Thyroid gland (tissue), 4 donors: ENCODE measurements around the gene IL37. TPM values are rescaled to one million over a fixed set of nuclear protein-coding genes. Genes with fewer than 3 reads are reported as not detected.

Experiments used
- DNase-seq, 2 donors: peaks; one replicate each; pipeline ENCODE4 v3.0.0-alpha.2; 2019
- H3K27ac ChIP-seq, 3 donors: fragments of 200-600 bp; sonication (generic); 1 replicate in 2 of 3; 2 replicates in 1 of 3; pipeline ENCODE4 v1.5.1; 2016 to 2019; ENCODE audit warnings: mild to moderate bottlenecking in 1 of 3, moderate library complexity in 1 of 3
- H3K27me3 ChIP-seq: fragments of 200-600 bp; sonication (generic); one replicate; pipeline ENCODE4 v1.5.1; 2019
- H3K36me3 ChIP-seq, 2 donors: fragments of 200-600 bp; sonication (generic); one replicate each; pipeline ENCODE4 v1.5.1; 2016 to 2019
- H3K4me1 ChIP-seq, 2 donors: fragments of 200-600 bp; sonication (generic); one replicate each; pipeline ENCODE4 v1.5.1; 2017 to 2019
- H3K4me3 ChIP-seq, 3 donors: fragments of 200-600 bp; sonication (generic); replicated peaks in 1 of 3; 1 replicate in 2 of 3; 2 replicates in 1 of 3; pipeline ENCODE4 v1.5.1; 2016; ENCODE audit warnings: mild to moderate bottlenecking in 1 of 3
- H3K9me3 ChIP-seq: fragments of 200-600 bp; sonication (generic); one replicate; pipeline ENCODE4 v1.5.1; 2017
- CTCF ChIP-seq, 6 experiments: fragments of 200-600 bp in 3 of 6; fragments of 450-650 bp in 3 of 6; sonication (generic) in 3 of 6; IDR thresholded peaks; one replicate each; pipeline ENCODE4 v1.5.1; 2016 to 2019; ENCODE audit warnings: antibody characterized with exemption in 6 of 6, mild to moderate bottlenecking in 2 of 6, inconsistent platforms in 1 of 6, moderate library complexity in 1 of 6
- POLR2A ChIP-seq, 2 donors: fragments of 450-650 bp; IDR thresholded peaks; one replicate each; pipeline ENCODE4 v1.6.1; 2017; ENCODE audit warnings: antibody characterized with exemption in 2 of 2, mild to moderate bottlenecking in 2 of 2, moderate library complexity in 1 of 2
- WGBS, 2 donors: methylation state at CpG; one replicate each; pipeline ENCODE4 v1.1.5; 2017; 5-methylcytosine and 5-hydroxymethylcytosine counted together
- intact Hi-C: fragments of 100-400 bp; cut with DNase I; formaldehyde crosslinking; loops from one replicate; pipeline ENCODE4 v1.15.1; 2023
- total RNA-seq, 4 donors: library from RNA; depleted of rRNA; stranded (reverse); fragments of >200 nt; gene quantifications; one replicate each; pipeline ENCODE4 v1.2.3, GENCODE V29; 2016

Gene IL37
- total RNA-seq, 4 donors from 2014 or later, result not detected

DNA sequence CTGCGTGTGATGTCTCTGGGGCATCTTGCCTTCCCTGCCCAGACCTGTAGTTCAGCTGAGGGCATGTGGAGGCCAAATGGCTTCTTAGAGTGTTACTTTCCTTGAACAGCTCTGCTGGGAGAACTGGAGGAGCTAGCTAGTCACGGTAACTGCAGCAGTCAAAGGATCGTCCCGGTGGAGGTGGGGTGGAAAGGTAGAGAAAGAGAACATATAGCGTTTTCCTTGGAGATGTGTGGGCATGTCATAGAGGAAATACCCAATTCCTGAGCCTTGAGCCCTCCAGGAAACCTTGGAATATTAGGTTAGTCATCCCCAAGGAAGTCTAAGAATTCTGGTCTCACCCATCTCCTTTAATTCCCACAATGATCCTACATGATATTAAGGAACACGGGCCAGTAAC, 33.5 kb upstream of the IL37 start:
- no peaks in the 10 kb centered on the region for H3K36me3 ChIP-seq
- no peaks in the 10 kb centered on the region for H3K27me3 ChIP-seq
- no peaks in the 10 kb centered on the region for H3K9me3 ChIP-seq
- WGBS, 2 donors, result 94 to 96% methylated on average over 6 of the region's 6 CpGs
- intact Hi-C loops, result no loop called here
- H3K4me3 ChIP-seq, result no peak overlapping the region
- no peaks in the 10 kb centered on the region for H3K4me1 ChIP-seq
- TF ChIP-seq POLR2A (IDR thresholded peaks at IDR 0.05) (no peak), CTCF (IDR thresholded peaks at IDR 0.05) (no peak)
- DNase-seq, result no peak
- no peak overlapping the region for H3K27ac ChIP-seq

DNA sequence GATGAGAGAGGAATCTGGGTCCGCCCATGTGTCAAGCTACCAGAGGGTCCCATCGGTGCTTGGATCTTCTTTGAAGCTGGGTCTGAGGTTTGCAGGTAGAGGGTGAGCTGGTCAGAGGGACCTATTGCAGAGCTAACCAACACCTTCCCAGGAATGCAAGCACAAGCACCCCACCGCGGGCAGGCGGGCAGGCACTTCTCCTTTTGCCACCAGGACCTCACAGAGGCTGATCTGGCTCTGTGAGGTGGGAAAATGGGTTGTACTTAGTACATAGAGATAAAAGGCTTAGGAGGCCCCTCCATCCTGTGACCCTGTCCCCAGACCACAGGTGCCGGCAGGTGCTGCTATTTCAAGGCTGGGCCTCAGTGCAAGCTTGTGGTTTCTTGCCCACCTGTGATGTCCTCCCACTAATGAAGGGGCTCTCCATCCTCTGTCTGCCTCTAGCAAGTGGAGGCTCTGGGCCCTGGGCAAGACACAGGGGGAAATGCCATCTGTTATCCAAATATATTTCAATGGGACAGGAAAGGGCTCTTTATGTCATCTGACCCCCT, 31.4 kb upstream of the IL37 start:
- Histone ChIP-seq H3K27ac (no peak overlapping the region), H3K4me3 (no peak overlapping the region), H3K27me3 (no peaks in the 10 kb centered on the region), H3K4me1 (no peaks in the 10 kb centered on the region), H3K9me3 (no peaks in the 10 kb centered on the region), H3K36me3 (no peaks in the 10 kb centered on the region)
- TF ChIP-seq CTCF (IDR thresholded peaks at IDR 0.05) (no peak), POLR2A (IDR thresholded peaks at IDR 0.05) (no peak)
- no peak for DNase-seq
- intact Hi-C loops, result no loop called here
- 88 to 94% methylated on average over 3 to 6 of the region's 6 CpGs for WGBS, 2 donors

DNA sequence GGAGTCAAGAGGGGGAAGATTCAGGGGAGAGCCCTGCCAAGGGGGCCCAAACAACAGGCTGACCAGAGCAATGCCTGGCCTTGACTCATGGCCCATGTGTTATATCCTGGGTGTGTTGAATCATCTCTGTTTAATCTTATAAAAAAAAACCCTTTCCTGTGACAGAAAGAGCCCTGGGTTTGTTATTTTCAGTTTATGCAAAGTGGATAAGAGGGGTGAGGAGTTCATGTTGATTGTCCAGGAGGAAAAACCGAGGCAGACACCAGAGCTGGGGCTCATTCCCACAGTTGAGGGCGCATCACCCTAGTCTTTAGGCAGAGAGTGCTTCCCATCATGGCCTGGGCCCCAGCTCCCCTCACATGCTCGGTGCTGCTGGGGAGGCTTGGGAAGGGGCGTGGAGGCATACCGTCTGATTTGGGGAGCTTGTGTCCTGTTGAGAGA, 30.9 kb upstream of the IL37 start:
- intact Hi-C loops, result no loop called here
- H3K36me3 ChIP-seq, result no peaks in the 10 kb centered on the region
- 88 to 92% methylated on average over 5 of the region's 5 CpGs for WGBS, 2 donors

DNA sequence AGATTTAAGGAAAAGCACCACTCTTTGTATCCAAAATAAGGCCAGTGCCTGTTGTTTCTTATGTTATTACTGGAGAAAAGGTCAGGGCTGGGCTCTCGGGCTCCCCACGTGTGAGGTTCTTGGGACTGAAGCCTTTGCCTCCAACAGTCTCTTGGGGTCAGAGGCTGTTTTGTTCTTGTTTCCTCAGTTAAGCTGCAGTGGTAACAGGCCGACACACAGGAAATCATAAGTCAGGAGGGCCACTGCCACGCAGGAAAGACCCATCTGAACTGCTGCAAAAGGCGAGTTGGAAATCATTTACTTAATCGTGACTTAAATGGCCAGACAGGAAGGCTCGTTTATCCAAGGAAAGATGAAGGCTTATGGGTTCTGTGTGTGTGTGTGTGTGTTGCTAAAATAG, 30.3 kb upstream of the IL37 start:
- H3K4me3 ChIP-seq, result no peak overlapping the region
- H3K36me3 ChIP-seq, result no peaks in the 10 kb centered on the region
- H3K4me1 ChIP-seq, result no peaks in the 10 kb centered on the region
- no peaks in the 10 kb centered on the region for H3K9me3 ChIP-seq
- H3K27ac ChIP-seq, result no peak overlapping the region
- DNase-seq, result no peak
- intact Hi-C loops, result no loop called here
- TF ChIP-seq POLR2A (IDR thresholded peaks at IDR 0.05), result no peak
- no peak for TF ChIP-seq CTCF (IDR thresholded peaks at IDR 0.05)
- WGBS, 2 donors, result 67 to 74% methylated on average over 7 of the region's 7 CpGs
- H3K27me3 ChIP-seq, result no peaks in the 10 kb centered on the region

More for the DNA sequence above, 30.9 kb upstream of the IL37 start:
- H3K27ac ChIP-seq, result no peak overlapping the region
- TF ChIP-seq CTCF (IDR thresholded peaks at IDR 0.05) (no peak), POLR2A (IDR thresholded peaks at IDR 0.05) (no peak)
- DNase-seq, result no peak
- H3K9me3 ChIP-seq, result no peaks in the 10 kb centered on the region
- H3K4me3 ChIP-seq, result no peak overlapping the region
- H3K27me3 ChIP-seq, result no peaks in the 10 kb centered on the region
- no peaks in the 10 kb centered on the region for H3K4me1 ChIP-seq

GRCh38 chr2:112881217-112881985, 29.6 kb upstream of the IL37 start:
- H3K4me1 ChIP-seq, result no peaks in the 10 kb centered on the region
- DNase-seq, result no peak
- intact Hi-C loops, result no loop called here
- H3K9me3 ChIP-seq, result no peaks in the 10 kb centered on the region
- H3K36me3 ChIP-seq, result no peaks in the 10 kb centered on the region
- H3K4me3 ChIP-seq, result no peak overlapping the region
- TF ChIP-seq CTCF (IDR thresholded peaks at IDR 0.05) (no peak), POLR2A (IDR thresholded peaks at IDR 0.05) (no peak)
- H3K27ac ChIP-seq, result no peak overlapping the region
- H3K27me3 ChIP-seq, result no peaks in the 10 kb centered on the region
- whole genome bisulfite sequencing, 2 donors, result 83 to 90% methylated on average over 5 of the region's 5 CpGs
